GM19023 (cell line): ENCODE data around the gene ADAMTS17.
"Not testable (repeated sequence)": the region's sequence is repeated elsewhere in the genome, so short reads cannot be mapped to it uniquely, and the experiment has no call there.

Experiments used
- ATAC-seq: cut with Tn5 transposase; IDR thresholded peaks from one replicate; pipeline ENCODE4 v1.9.1; 2021; ENCODE audit warnings: mild to moderate bottlenecking, moderate library complexity; ENCODE audit not compliant: unreplicated experiment

Gene ADAMTS17

GRCh38 chr15:99928429-99928981, 413.3 kb downstream of the ADAMTS17 start:
- ATAC-seq: peak; percentile 97

DNA sequence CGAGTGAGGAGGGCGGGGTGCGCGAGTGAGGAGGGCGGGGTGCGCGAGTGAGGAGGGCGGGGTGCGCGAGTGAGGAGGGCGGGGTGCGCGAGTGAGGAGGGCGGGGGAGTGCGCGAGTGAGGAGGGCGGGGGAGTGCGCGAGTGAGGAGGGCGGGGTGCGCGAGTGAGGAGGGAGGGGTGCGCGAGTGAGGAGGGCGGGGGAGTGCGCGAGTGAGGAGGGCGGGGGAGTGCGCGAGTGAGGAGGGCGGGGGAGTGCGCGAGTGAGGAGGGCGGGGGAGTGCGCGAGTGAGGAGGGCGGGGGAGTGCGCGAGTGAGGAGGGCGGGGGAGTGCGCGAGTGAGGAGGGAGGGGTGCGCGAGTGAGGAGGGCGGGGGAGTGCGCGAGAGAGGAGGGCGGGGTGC, 415.2 kb downstream of the ADAMTS17 start:
- not testable (repeated sequence) for ATAC-seq

GRCh38 chr15:99925661-99926461, 415.9 kb downstream of the ADAMTS17 start:
- ATAC-seq: no peak

DNA sequence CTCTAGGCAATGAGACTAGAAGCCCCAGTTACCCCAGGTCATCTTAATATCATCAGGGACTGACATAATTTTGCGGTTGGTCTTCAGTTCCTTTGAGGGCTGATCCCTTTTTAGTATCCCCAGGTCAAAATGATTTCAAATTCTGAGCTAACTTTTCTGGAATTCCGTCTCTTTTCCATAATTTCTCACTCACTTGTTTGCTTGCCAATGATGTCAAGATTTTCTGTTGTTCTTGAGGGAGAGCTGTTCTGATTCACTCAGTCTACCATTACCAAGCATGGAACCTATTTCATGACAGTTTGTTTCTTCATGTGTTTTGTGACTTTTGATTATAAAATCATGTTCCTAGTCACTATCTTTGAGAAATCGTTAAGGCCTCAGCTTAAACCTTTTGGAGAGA, 418.1 kb downstream of the ADAMTS17 start:
- no peak for ATAC-seq
